Measurements from ENCODE around the gene CAMSAP2. TPM values are rescaled to one million over a fixed set of nuclear protein-coding genes. Genes with fewer than 3 reads are reported as not detected.

Gene CAMSAP2
- total and polyA plus RNA-seq, 2 experiments from 2014 or later, result 9.3 to 32.9 TPM

- H3K27ac ChIP-seq, result no peak overlapping the region
- H3K9me3 ChIP-seq (ENCODE audit: low read depth), result no peaks in the 10 kb centered on the region
- peaks cover 6% of the 10 kb centered on the region for H3K4me1 ChIP-seq (ENCODE audit: insufficient read depth)
- H2AFZ ChIP-seq, result no peak overlapping the region
- H3K9me2 ChIP-seq (replicated peaks; ENCODE audit: insufficient read depth), result no peaks in the 10 kb centered on the region
- no peaks in the 10 kb centered on the region for H3K36me3 ChIP-seq (replicated peaks; ENCODE audit: insufficient read depth, low read depth)
- no peak for DNase-seq (ENCODE audit: low spot score)
- no peak overlapping the region for H3K4me3 ChIP-seq
- no peak overlapping the region for H3K4me2 ChIP-seq
- peaks cover 65% of the 10 kb centered on the region for H3K79me2 ChIP-seq
- peaks cover 25% of the 10 kb centered on the region for H4K20me1 ChIP-seq (ENCODE audit: insufficient read depth, poor library complexity, severe bottlenecking)
- no peaks in the 10 kb centered on the region for H3K27me3 ChIP-seq
- TF ChIP-seq EZH2 (IDR thresholded peaks at IDR 0.05; ENCODE audit: borderline replicate concordance), result no peak
These were observed 23.4 kb downstream of the CAMSAP2 start for GRCh38 chr1:200762089-200762488.

DNA sequence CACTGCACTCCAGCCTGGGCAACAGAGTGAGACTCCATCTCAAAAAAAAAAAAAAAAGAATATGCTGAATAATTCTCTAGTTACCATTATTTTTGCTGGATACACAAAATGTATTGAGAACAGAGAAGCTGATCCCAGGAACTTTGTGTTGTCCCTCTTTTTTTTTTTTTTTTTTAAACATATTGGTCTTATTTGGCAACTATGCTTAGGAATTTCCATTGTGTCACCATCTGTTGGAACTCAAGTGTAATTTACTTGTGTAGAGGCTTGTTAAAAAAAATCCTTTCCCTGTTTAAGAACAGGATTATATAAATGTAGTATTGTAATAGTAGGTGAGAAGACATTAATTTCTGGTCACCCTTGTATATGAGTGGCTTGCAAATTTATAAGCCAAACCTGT is 28.6 kb downstream of the CAMSAP2 start:
- H2AFZ ChIP-seq, result no peak overlapping the region
- no peaks in the 10 kb centered on the region for H3K36me3 ChIP-seq (replicated peaks; ENCODE audit: insufficient read depth, low read depth)
- H4K20me1 ChIP-seq (ENCODE audit: insufficient read depth, poor library complexity, severe bottlenecking), result peaks cover 3% of the 10 kb centered on the region
- no peaks in the 10 kb centered on the region for H3K9me3 ChIP-seq (ENCODE audit: low read depth)
- H3K4me3 ChIP-seq, result no peak overlapping the region
- peaks cover 37% of the 10 kb centered on the region for H3K79me2 ChIP-seq
- no peaks in the 10 kb centered on the region for H3K9me2 ChIP-seq (replicated peaks; ENCODE audit: insufficient read depth)
- H3K27me3 ChIP-seq, result no peaks in the 10 kb centered on the region
- H3K27ac ChIP-seq, result no peak overlapping the region
- DNase-seq (ENCODE audit: low spot score), result no peak
- TF ChIP-seq EZH2phosphoT487 (IDR thresholded peaks at IDR 0.05; ENCODE audit: low read depth, severe bottlenecking, unreplicated experiment) (no peak), EZH2 (IDR thresholded peaks at IDR 0.05; ENCODE audit: borderline replicate concordance) (no peak)
- TF ChIP-seq, protein P1, sequence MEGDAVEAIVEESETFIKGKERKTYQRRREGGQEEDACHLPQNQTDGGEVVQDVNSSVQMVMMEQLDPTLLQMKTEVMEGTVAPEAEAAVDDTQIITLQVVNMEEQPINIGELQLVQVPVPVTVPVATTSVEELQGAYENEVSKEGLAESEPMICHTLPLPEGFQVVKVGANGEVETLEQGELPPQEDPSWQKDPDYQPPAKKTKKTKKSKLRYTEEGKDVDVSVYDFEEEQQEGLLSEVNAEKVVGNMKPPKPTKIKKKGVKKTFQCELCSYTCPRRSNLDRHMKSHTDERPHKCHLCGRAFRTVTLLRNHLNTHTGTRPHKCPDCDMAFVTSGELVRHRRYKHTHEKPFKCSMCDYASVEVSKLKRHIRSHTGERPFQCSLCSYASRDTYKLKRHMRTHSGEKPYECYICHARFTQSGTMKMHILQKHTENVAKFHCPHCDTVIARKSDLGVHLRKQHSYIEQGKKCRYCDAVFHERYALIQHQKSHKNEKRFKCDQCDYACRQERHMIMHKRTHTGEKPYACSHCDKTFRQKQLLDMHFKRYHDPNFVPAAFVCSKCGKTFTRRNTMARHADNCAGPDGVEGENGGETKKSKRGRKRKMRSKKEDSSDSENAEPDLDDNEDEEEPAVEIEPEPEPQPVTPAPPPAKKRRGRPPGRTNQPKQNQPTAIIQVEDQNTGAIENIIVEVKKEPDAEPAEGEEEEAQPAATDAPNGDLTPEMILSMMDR (IDR thresholded peaks at IDR 0.05; ENCODE audit: poor library complexity), result no peak
- no peaks in the 10 kb centered on the region for H3K4me1 ChIP-seq (ENCODE audit: insufficient read depth)
- H3K4me2 ChIP-seq, result no peak overlapping the region

GRCh38 chr1:200771625-200772555 is 33.2 kb downstream of the CAMSAP2 start:
- no peaks in the 10 kb centered on the region for H3K36me3 ChIP-seq (replicated peaks; ENCODE audit: insufficient read depth, low read depth)

GRCh38 chr1:200774311-200774710 is 35.6 kb downstream of the CAMSAP2 start:
- H3K4me2 ChIP-seq, result no peak overlapping the region
- no peaks in the 10 kb centered on the region for H3K9me3 ChIP-seq (ENCODE audit: low read depth)
- no peak overlapping the region for H3K27ac ChIP-seq
- H3K4me3 ChIP-seq, result no peak overlapping the region
- no peak overlapping the region for H2AFZ ChIP-seq
- peaks cover 4% of the 10 kb centered on the region for H3K4me1 ChIP-seq (ENCODE audit: insufficient read depth)
- TF ChIP-seq, protein P1 (IDR thresholded peaks at IDR 0.05; ENCODE audit: poor library complexity), result no peak
- TF ChIP-seq EZH2 (IDR thresholded peaks at IDR 0.05; ENCODE audit: borderline replicate concordance), result no peak
- no peak for TF ChIP-seq EZH2phosphoT487 (IDR thresholded peaks at IDR 0.05; ENCODE audit: low read depth, severe bottlenecking, unreplicated experiment)
- H3K79me2 ChIP-seq, result peaks cover 42% of the 10 kb centered on the region
- no peaks in the 10 kb centered on the region for H3K9me2 ChIP-seq (replicated peaks; ENCODE audit: insufficient read depth)
- WGBS (ENCODE audit: low lambda C conversion rate, missing lambda C conversion rate), result 79% methylated on average over 2 of the region's 2 CpGs
- H3K36me3 ChIP-seq (replicated peaks; ENCODE audit: insufficient read depth, low read depth), result no peaks in the 10 kb centered on the region
- no peaks in the 10 kb centered on the region for H4K20me1 ChIP-seq (ENCODE audit: insufficient read depth, poor library complexity, severe bottlenecking)
- no peak for DNase-seq (ENCODE audit: low spot score)
- H3K27me3 ChIP-seq, result no peaks in the 10 kb centered on the region

More at GRCh38 chr1:200771625-200772555, 33.2 kb downstream of the CAMSAP2 start:
- DNase-seq (ENCODE audit: low spot score), result peak; percentile 21
- peaks cover 3% of the 10 kb centered on the region for H3K4me1 ChIP-seq (ENCODE audit: insufficient read depth)
- H3K9me3 ChIP-seq (ENCODE audit: low read depth), result no peaks in the 10 kb centered on the region
- no peak overlapping the region for H2AFZ ChIP-seq
- H4K20me1 ChIP-seq (ENCODE audit: insufficient read depth, poor library complexity, severe bottlenecking), result no peaks in the 10 kb centered on the region
- H3K4me2 ChIP-seq, result no peak overlapping the region
- no peak for TF ChIP-seq EZH2 (IDR thresholded peaks at IDR 0.05; ENCODE audit: borderline replicate concordance)
- TF ChIP-seq EZH2phosphoT487 (IDR thresholded peaks at IDR 0.05; ENCODE audit: low read depth, severe bottlenecking, unreplicated experiment), result no peak
- TF ChIP-seq, protein P1 (IDR thresholded peaks at IDR 0.05; ENCODE audit: poor library complexity), result no peak
- H3K4me3 ChIP-seq, result no peak overlapping the region
- H3K9me2 ChIP-seq (replicated peaks; ENCODE audit: insufficient read depth), result no peaks in the 10 kb centered on the region
- no peaks in the 10 kb centered on the region for H3K27me3 ChIP-seq
- H3K79me2 ChIP-seq, result peaks cover 30% of the 10 kb centered on the region
- H3K27ac ChIP-seq, result peak overlapping the region; percentile 62
- 90% methylated on average over 5 of the region's 5 CpGs for WGBS (ENCODE audit: low lambda C conversion rate, missing lambda C conversion rate)
